Endothelial cell of umbilical vein (primary cell): ENCODE measurements around the gene NSUN7.

ENCODE experiments used
- CTCF ChIP-seq, 2 donors: IDR thresholded peaks; 1 replicate in 1 of 2; 2 replicates in 1 of 2; pipeline ENCODE4 v1.5.1; 2011; ENCODE audit warnings: low read length in 2 of 2, mild to moderate bottlenecking in 2 of 2, moderate library complexity in 2 of 2, control low read depth in 1 of 2, inconsistent platforms in 1 of 2, low read depth in 1 of 2; ENCODE audit not compliant: insufficient read depth in 1 of 2; ENCODE audit errors: extremely low read depth in 1 of 2
- JUN ChIP-seq: IDR thresholded peaks from 2 replicates; pipeline ENCODE4 v1.6.1; 2011; ENCODE audit warnings: borderline replicate concordance, low read depth; ENCODE audit not compliant: insufficient read length, insufficient read depth
- MAX ChIP-seq: IDR thresholded peaks from 2 replicates; pipeline ENCODE4 v1.6.1; 2011; ENCODE audit not compliant: insufficient read depth, insufficient read length
- POLR2A ChIP-seq: IDR thresholded peaks from 2 replicates; pipeline ENCODE4 v1.6.1; 2012; ENCODE audit warnings: low read depth, mild to moderate bottlenecking, control low read depth, low read length
- POLR2AphosphoS5 ChIP-seq: IDR thresholded peaks from 2 replicates; pipeline ENCODE4 v1.6.1; 2012; ENCODE audit warnings: low read depth, mild to moderate bottlenecking, control low read depth, low read length, moderate library complexity; ENCODE audit not compliant: insufficient read depth

- no peak for TF ChIP-seq POLR2A
- TF ChIP-seq CTCF (IDR thresholded peaks at IDR 0.05; ENCODE audit: extremely low read depth in 1 of 2, insufficient read depth in 1 of 2, low read depth in 1 of 2, low read length in 2 of 2): no peak
- TF ChIP-seq MAX: no peak
- no peak for TF ChIP-seq JUN
- TF ChIP-seq POLR2AphosphoS5: no peak
Observed at GRCh38 chr4:40789031-40789430, 39.3 kb downstream of the NSUN7 start.
